ENCODE results near the gene ZNF740.
A peak's percentile ranks its signal among the peaks of the same experiment; 100 is the strongest.

Gene ZNF740

GRCh38 chr12:53180931-53181645 is 566 bp downstream of the ZNF740 start:
- no peak for TF ChIP-seq CTCF (conservative IDR thresholded peaks at IDR 0.05; ENCODE audit: control insufficient read depth, insufficient read depth, low read depth, low read length)
- H3K4me3 ChIP-seq (ENCODE audit: control insufficient read depth, low read depth, low read length) = peak overlapping the region; percentile 69
- peak; percentile 68 for DNase-seq (ENCODE audit: low read depth)

- TF ChIP-seq CTCF (conservative IDR thresholded peaks at IDR 0.05; ENCODE audit: control insufficient read depth, insufficient read depth, low read depth, low read length) = no peak
- peak; percentile 11 for DNase-seq (ENCODE audit: low read depth)
- peak overlapping the region; percentile 69 for H3K4me3 ChIP-seq (ENCODE audit: control insufficient read depth, low read depth, low read length)
These were observed 1.4 kb downstream of the ZNF740 start for GRCh38 chr12:53181935-53182334.

GRCh38 chr12:53182903-53183302 is 2.4 kb downstream of the ZNF740 start:
- no peak for TF ChIP-seq CTCF (conservative IDR thresholded peaks at IDR 0.05; ENCODE audit: control insufficient read depth, insufficient read depth, low read depth, low read length)
- peak; percentile 9 for DNase-seq (ENCODE audit: low read depth)
- H3K4me3 ChIP-seq (ENCODE audit: control insufficient read depth, low read depth, low read length) = no peak overlapping the region

GRCh38 chr12:53184828-53185227 is 4.3 kb downstream of the ZNF740 start:
- no peak for DNase-seq (ENCODE audit: low read depth)
- no peak overlapping the region for H3K4me3 ChIP-seq (ENCODE audit: control insufficient read depth, low read depth, low read length)
- no peak for TF ChIP-seq CTCF (conservative IDR thresholded peaks at IDR 0.05; ENCODE audit: control insufficient read depth, insufficient read depth, low read depth, low read length)

- H3K4me3 ChIP-seq (ENCODE audit: control insufficient read depth, low read depth, low read length) = no peak overlapping the region
- peak; percentile 8 for TF ChIP-seq CTCF (conservative IDR thresholded peaks at IDR 0.05; ENCODE audit: control insufficient read depth, insufficient read depth, low read depth, low read length)
- DNase-seq (ENCODE audit: low read depth) = no peak
These were observed 5.1 kb downstream of the ZNF740 start for GRCh38 chr12:53185582-53186153.

GRCh38 chr12:53186745-53187144 is 6.2 kb downstream of the ZNF740 start:
- no peak for DNase-seq (ENCODE audit: low read depth)
- no peak overlapping the region for H3K4me3 ChIP-seq (ENCODE audit: control insufficient read depth, low read depth, low read length)
- TF ChIP-seq CTCF (conservative IDR thresholded peaks at IDR 0.05; ENCODE audit: control insufficient read depth, insufficient read depth, low read depth, low read length) = no peak
